Suprapubic skin (tissue), 4 donors: ENCODE results near the gene CCNI2. TPM values are rescaled to one million over a fixed set of nuclear protein-coding genes. Genes with fewer than 3 reads are reported as not detected.
A peak's percentile ranks its signal among the peaks of the same experiment; 100 is the strongest.

Source experiments
- DNase-seq, 2 donors: peaks; one replicate each; pipeline ENCODE4 v3.0.0-alpha.2; 2019; ENCODE audit warnings: low spot score in 2 of 2
- H3K27ac ChIP-seq: fragments of 200-600 bp; sonication (generic); one replicate; pipeline ENCODE4 v1.5.1; 2019
- H3K27me3 ChIP-seq: fragments of 200-600 bp; sonication (generic); one replicate; pipeline ENCODE4 v1.5.1; 2019
- H3K36me3 ChIP-seq: fragments of 200-600 bp; sonication (generic); one replicate; pipeline ENCODE4 v1.5.1; 2019
- H3K4me1 ChIP-seq: fragments of 200-600 bp; sonication (generic); one replicate; pipeline ENCODE4 v1.5.1; 2019
- H3K4me3 ChIP-seq: fragments of 200-600 bp; sonication (generic); one replicate; pipeline ENCODE4 v1.5.1; 2019; ENCODE audit warnings: mild to moderate bottlenecking
- H3K9me3 ChIP-seq: fragments of 200-600 bp; sonication (generic); one replicate; pipeline ENCODE4 v1.5.1; 2019
- EP300 ChIP-seq: sonication (generic); formaldehyde crosslinking; IDR thresholded peaks from one replicate; pipeline ENCODE4 v1.6.1; 2017; ENCODE audit warnings: antibody characterized with exemption
- POLR2A ChIP-seq, 2 donors: fragments of 450-650 bp; IDR thresholded peaks; one replicate each; pipeline ENCODE4 v1.6.1; 2017; ENCODE audit warnings: antibody characterized with exemption in 2 of 2, mild to moderate bottlenecking in 2 of 2, moderate library complexity in 2 of 2
- POLR2AphosphoS5 ChIP-seq, 3 donors: sonication (generic); formaldehyde crosslinking; IDR thresholded peaks; one replicate each; pipeline ENCODE4 v1.6.1; 2017; ENCODE audit warnings: antibody characterized with exemption in 3 of 3
- WGBS: methylation state at CpG from one replicate; pipeline ENCODE4 v1.1.5; 2018; 5-methylcytosine and 5-hydroxymethylcytosine counted together
- total RNA-seq, 4 donors: library from RNA; depleted of rRNA; stranded (reverse); fragments of >200 nt; gene quantifications; one replicate each; pipeline ENCODE4 v1.1.0, GENCODE V29; 2016
- TF ChIP-seq, protein P1 (sequence below), 2 donors: fragments of 200-600 bp in 1 of 2; fragments of 450-650 bp in 1 of 2; sonication (generic) in 1 of 2; IDR thresholded peaks; one replicate each; pipeline ENCODE4 v1.5.1; 2016 to 2019; ENCODE audit warnings: antibody characterized with exemption in 2 of 2, mild to moderate bottlenecking in 1 of 2, moderate library complexity in 1 of 2

Gene CCNI2
- total RNA-seq, 4 donors from 2014 or later, result not detected

DNA sequence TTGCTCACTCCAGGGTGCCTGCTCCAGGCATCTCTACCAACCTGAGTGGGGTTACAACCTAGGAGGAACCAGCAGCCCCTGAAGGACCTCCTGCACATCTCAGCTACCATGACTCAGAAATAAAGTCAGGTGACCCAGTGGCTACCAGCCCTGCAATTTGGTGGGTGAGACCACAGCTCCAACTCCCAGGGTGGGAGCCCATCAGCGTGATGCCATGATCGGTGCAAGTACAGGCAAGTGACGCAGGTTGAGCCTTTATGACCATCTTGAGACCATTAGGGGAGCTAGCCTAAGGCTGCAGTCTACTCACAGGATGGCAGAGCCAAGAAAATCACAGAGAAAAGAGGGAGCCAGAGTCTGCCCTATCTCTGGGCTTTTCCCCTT is 21.3 kb downstream of the CCNI2 start:
- no peak for TF ChIP-seq EP300
- TF ChIP-seq, protein P1, sequence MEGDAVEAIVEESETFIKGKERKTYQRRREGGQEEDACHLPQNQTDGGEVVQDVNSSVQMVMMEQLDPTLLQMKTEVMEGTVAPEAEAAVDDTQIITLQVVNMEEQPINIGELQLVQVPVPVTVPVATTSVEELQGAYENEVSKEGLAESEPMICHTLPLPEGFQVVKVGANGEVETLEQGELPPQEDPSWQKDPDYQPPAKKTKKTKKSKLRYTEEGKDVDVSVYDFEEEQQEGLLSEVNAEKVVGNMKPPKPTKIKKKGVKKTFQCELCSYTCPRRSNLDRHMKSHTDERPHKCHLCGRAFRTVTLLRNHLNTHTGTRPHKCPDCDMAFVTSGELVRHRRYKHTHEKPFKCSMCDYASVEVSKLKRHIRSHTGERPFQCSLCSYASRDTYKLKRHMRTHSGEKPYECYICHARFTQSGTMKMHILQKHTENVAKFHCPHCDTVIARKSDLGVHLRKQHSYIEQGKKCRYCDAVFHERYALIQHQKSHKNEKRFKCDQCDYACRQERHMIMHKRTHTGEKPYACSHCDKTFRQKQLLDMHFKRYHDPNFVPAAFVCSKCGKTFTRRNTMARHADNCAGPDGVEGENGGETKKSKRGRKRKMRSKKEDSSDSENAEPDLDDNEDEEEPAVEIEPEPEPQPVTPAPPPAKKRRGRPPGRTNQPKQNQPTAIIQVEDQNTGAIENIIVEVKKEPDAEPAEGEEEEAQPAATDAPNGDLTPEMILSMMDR (IDR thresholded peaks at IDR 0.05), result no peak
- TF ChIP-seq POLR2AphosphoS5 (IDR thresholded peaks at IDR 0.05), result no peak
- TF ChIP-seq POLR2A (IDR thresholded peaks at IDR 0.05), result no peak
- Histone ChIP-seq H3K27ac (no peak overlapping the region), H3K4me3 (no peak overlapping the region), H3K27me3 (no peaks in the 10 kb centered on the region), H3K36me3 (peaks cover 20% of the 10 kb centered on the region), H3K4me1 (peaks cover 73% of the 10 kb centered on the region), H3K9me3 (no peaks in the 10 kb centered on the region)
- DNase-seq, result peak in 1 of 2 donors; percentile 35
- WGBS, result 96% methylated on average over 3 of the region's 3 CpGs

DNA sequence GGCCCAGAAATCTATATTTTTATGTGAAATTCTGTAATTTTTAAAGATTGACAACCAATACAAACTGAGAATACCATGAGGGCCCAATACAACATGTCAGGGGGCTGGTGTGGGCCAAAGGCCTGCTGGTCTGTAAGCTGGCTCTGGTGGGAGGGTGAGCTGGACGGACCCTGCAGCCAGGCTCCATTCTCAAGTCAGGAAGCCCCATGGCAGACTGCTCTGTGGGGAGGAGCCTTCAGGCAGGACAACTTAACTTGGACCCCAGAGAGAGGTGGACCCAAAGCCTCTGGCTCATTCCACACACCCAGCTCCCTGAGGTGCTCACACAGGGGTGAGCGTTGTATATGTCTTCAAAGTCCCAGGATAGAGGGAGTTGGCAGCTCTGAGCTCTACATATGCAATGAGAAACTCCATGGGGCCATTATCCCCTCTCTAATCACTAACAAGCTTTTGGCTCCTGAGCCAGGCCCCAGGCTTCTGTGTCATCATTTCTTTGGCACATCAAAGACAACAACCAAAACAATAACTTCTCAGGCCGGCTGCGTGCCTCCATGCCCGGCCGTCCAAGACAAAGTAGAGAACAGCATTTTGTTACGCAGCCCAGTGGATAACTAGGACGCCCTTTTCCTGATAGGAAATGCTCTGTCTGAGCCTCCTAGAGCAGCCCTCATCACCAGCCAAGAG is 23.4 kb downstream of the CCNI2 start:
- DNase-seq, result peak in 1 of 2 donors; percentile 80
- WGBS, result 73% methylated on average over 8 of the region's 8 CpGs
- H3K27ac ChIP-seq, result peak overlapping the region; percentile 72
- no peaks in the 10 kb centered on the region for H3K36me3 ChIP-seq
- TF ChIP-seq EP300, result no peak
- TF ChIP-seq, protein P1 (IDR thresholded peaks at IDR 0.05), result no peak
- peak in 1 of 3 donors; percentile 59 for TF ChIP-seq POLR2AphosphoS5 (IDR thresholded peaks at IDR 0.05)
- no peak for TF ChIP-seq POLR2A (IDR thresholded peaks at IDR 0.05)
- no peaks in the 10 kb centered on the region for H3K9me3 ChIP-seq
- no peaks in the 10 kb centered on the region for H3K27me3 ChIP-seq
- H3K4me1 ChIP-seq, result peaks cover 92% of the 10 kb centered on the region
- H3K4me3 ChIP-seq, result no peak overlapping the region

DNA sequence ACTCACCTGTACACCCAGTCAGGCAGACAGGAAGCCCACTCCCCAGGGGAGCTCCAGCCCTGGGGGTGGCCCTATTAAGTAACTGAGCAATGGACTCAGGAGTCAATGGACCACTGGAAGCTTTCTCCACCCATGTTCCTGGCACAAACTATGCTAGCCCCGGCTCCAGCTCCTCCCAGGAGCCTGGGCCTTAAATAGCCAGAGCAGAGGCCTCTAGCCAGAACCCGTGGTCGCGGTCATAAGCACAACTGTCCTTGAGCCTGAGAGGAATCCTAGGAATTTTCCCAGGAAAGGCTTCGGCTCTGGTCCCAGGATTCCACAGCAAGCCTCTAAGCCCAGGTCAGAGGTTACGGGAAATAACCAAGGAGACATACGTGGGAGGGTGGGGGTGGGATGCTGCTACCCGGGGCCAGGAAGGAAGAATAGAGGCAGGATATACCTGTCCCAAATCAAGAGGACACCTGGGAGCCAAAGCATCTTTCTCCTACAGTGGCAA is 24.3 kb downstream of the CCNI2 start:
- Histone ChIP-seq H3K27me3 (no peaks in the 10 kb centered on the region), H3K36me3 (no peaks in the 10 kb centered on the region), H3K9me3 (no peaks in the 10 kb centered on the region), H3K4me1 (peaks cover 94% of the 10 kb centered on the region), H3K27ac (peak overlapping the region; percentile 72), H3K4me3 (no peak overlapping the region)
- TF ChIP-seq POLR2AphosphoS5 (IDR thresholded peaks at IDR 0.05) (no peak), EP300 (no peak), POLR2A (IDR thresholded peaks at IDR 0.05) (no peak)
- TF ChIP-seq, protein P1 (IDR thresholded peaks at IDR 0.05), result no peak
- 68% methylated on average over 5 of the region's 8 CpGs for WGBS
- no peak for DNase-seq

DNA sequence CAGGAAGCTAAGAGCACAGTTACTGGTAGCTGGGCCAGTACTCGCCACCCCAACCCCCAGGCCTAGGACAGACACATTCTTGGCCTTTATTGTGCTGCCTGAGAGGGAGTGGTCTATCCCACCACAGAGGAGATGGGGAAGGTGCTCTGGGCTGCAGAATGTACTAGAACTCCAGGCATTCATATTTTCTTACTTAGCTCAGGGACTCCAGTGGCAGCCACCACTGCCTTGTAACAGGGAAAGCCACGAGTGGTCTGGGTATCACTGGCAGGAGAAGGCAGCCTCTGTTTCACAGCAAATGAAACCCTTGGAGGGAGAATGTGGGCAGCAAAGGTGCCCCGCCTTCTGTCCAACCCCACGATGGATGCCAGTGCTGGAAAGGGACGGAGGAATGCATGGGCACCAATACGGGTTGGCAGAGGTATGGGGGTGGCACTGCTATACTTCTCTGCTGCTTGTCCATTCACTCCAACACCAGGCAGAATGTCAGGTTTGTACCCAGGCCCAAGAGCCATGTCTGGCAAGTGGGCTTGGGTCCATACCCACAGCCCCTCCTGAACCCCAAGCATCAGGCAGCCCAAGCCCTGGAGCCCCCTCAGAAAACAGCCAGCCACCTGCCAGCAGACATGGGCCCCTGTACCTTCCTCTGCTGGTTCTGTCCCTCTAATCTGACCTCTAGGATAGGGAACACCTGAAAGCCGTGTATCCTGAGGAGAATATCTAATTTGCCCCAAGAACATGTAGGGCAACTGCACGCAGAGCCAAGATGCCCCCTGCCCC is 25.3 kb downstream of the CCNI2 start:
- 68% methylated on average over 6 of the region's 8 CpGs for WGBS
- no peak for TF ChIP-seq POLR2A (IDR thresholded peaks at IDR 0.05)
- TF ChIP-seq, protein P1 (IDR thresholded peaks at IDR 0.05), result no peak
- no peak for TF ChIP-seq EP300
- TF ChIP-seq POLR2AphosphoS5 (IDR thresholded peaks at IDR 0.05), result no peak

DNA sequence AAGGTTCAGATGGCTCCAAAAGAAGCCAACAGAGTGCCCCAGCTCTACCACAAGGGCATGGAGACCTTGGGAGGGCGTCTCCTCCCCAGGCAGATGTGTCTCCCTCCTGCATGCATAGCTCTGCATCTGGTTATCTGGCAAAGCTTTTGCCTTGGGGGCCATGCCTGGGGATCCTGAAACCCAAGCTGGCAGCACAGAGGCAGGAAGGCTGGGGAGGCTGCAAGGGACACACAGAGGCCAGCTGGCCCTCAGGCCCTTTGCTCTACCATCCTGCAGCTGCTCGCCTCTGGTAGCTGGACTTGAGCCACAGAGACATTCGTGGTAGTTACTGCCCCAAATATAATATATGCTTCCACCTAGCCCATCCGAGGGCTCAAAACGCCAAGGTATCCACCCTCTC is 25.9 kb downstream of the CCNI2 start:
- Histone ChIP-seq H3K36me3 (no peaks in the 10 kb centered on the region), H3K4me1 (peaks cover 86% of the 10 kb centered on the region), H3K27ac (peak overlapping the region; percentile 72), H3K27me3 (no peaks in the 10 kb centered on the region), H3K9me3 (no peaks in the 10 kb centered on the region), H3K4me3 (no peak overlapping the region)
- DNase-seq, result no peak
- 65% methylated on average over 5 of the region's 5 CpGs for WGBS
- TF ChIP-seq, protein P1 (IDR thresholded peaks at IDR 0.05), result no peak
- TF ChIP-seq POLR2AphosphoS5 (IDR thresholded peaks at IDR 0.05) (no peak), EP300 (no peak), POLR2A (IDR thresholded peaks at IDR 0.05) (no peak)

More for the DNA sequence above, 25.3 kb downstream of the CCNI2 start:
- Histone ChIP-seq H3K27ac (peak overlapping the region; percentile 72), H3K27me3 (no peaks in the 10 kb centered on the region), H3K4me1 (peaks cover 87% of the 10 kb centered on the region), H3K4me3 (no peak overlapping the region), H3K9me3 (no peaks in the 10 kb centered on the region), H3K36me3 (no peaks in the 10 kb centered on the region)
- no peak for DNase-seq
